ENCODE data around the gene ADPRH.
A peak's percentile ranks its signal among the peaks of the same experiment; 100 is the strongest.

Gene ADPRH

GRCh38 chr3:119626196-119626595, 46.9 kb downstream of the ADPRH start:
- Histone ChIP-seq H3K4me3 (ENCODE audit: low read length) (no peak overlapping the region), H3K9ac (ENCODE audit: low read length) (no peak overlapping the region), H3K36me3 (ENCODE audit: control insufficient read depth, insufficient read depth, low read length) (no peaks in the 10 kb centered on the region), H3K4me1 (ENCODE audit: control insufficient read depth, insufficient read depth, low read length) (peaks cover 7% of the 10 kb centered on the region), H3K27ac (ENCODE audit: low read depth, low read length) (no peak overlapping the region), H3K27me3 (ENCODE audit: control insufficient read depth, insufficient read depth, low read length) (no peaks in the 10 kb centered on the region)

GRCh38 chr3:119627461-119627860, 48.2 kb downstream of the ADPRH start:
- Histone ChIP-seq H3K4me3 (ENCODE audit: low read length) (no peak overlapping the region), H3K36me3 (ENCODE audit: control insufficient read depth, insufficient read depth, low read length) (no peaks in the 10 kb centered on the region), H3K27ac (ENCODE audit: low read depth, low read length) (no peak overlapping the region), H3K27me3 (ENCODE audit: control insufficient read depth, insufficient read depth, low read length) (no peaks in the 10 kb centered on the region), H3K4me1 (ENCODE audit: control insufficient read depth, insufficient read depth, low read length) (peaks cover 7% of the 10 kb centered on the region), H3K9ac (ENCODE audit: low read length) (no peak overlapping the region)

DNA sequence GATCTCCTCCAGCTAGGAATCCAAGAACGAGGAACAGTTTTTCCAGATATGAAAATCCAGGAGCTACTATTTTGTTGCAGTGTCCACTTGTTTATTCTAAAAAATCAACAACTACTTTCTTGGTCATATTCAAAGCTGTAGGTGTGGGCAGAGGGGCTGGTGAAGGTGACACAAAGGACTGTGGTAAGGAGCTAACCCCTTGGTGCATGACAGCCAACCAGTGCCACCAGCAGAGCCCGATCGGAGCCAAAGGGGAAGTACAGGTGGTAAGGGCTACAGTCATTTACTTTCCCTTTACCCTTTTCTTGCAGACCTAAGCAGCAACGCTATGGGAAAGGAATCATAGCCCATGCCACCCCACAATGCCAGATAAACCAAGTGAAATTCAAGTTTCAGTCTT, 49.1 kb downstream of the ADPRH start:
- H3K4me1 ChIP-seq (ENCODE audit: control insufficient read depth, insufficient read depth, low read length) = peaks cover 7% of the 10 kb centered on the region
- H3K36me3 ChIP-seq (ENCODE audit: control insufficient read depth, insufficient read depth, low read length) = no peaks in the 10 kb centered on the region
- H3K9ac ChIP-seq (ENCODE audit: low read length) = no peak overlapping the region
- H3K4me3 ChIP-seq (ENCODE audit: low read length) = no peak overlapping the region
- no peak overlapping the region for H3K27ac ChIP-seq (ENCODE audit: low read depth, low read length)
- no peaks in the 10 kb centered on the region for H3K27me3 ChIP-seq (ENCODE audit: control insufficient read depth, insufficient read depth, low read length)

- no peak overlapping the region for H3K27ac ChIP-seq (ENCODE audit: low read depth, low read length)
- H3K9ac ChIP-seq (ENCODE audit: low read length) = no peak overlapping the region
- no peak overlapping the region for H3K4me3 ChIP-seq (ENCODE audit: low read length)
- H3K36me3 ChIP-seq (ENCODE audit: control insufficient read depth, insufficient read depth, low read length) = no peaks in the 10 kb centered on the region
- no peaks in the 10 kb centered on the region for H3K27me3 ChIP-seq (ENCODE audit: control insufficient read depth, insufficient read depth, low read length)
- H3K4me1 ChIP-seq (ENCODE audit: control insufficient read depth, insufficient read depth, low read length) = peaks cover 7% of the 10 kb centered on the region
Observed at GRCh38 chr3:119628816-119629445, 49.6 kb downstream of the ADPRH start.

DNA sequence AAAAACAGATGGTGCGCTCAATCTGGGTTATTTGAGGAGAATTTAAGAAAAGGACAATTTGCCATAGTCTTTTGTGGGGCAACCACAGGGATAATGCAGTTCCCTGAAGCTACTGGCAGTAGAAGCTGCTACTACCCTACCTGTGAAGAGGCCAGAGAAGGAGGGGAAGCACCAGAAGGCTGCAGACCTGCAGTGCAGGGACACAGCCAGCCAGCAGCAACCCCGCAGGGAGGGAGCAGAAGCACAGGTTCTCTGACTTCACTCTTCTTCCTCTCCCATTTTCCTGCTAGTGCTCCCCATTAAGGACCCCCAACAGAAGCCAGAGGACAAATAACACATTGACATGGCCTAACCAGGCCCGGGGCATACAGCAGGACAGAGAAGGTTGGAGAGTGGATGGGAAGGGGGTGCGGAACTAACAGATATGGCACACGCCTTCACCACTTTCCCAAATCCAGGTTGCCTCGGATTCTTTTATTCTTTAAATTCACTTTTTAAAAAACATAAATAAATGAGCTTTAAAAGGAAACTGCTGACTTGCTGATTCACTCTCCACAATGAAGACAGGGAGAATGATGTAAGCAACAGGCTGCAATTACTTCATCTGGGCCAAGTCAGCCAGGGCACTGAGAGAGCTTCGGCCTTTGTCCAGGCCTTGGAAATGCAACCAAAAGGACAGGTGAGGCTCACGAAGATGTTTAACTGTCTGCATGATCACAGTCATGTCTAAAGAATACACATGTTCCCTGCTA, 51.0 kb downstream of the ADPRH start:
- H3K27ac ChIP-seq (ENCODE audit: low read depth, low read length) = peak overlapping the region; percentile 44
- H3K4me1 ChIP-seq (ENCODE audit: control insufficient read depth, insufficient read depth, low read length) = peaks cover 7% of the 10 kb centered on the region

DNA sequence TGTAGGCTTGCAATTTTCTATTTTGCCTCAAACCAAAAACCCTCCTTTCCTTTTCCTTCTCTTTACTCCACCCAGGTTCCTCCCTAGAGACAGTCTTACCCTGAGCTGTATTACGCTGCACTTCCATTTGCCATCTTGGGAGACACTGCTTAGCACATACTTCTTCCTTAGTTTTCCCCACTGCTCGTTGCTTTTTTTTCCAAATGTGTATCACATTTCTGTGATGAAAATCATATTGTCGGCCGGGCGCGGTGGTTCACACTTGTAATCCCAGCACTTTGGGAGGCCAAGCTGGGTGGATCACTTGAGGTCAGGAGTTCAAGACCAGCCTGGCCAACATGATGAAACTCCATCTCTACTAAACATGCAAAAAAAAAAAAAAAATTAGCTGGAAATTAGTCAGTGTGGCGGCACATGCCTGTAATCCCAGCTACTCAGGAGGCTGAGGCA, 51.6 kb downstream of the ADPRH start:
- Histone ChIP-seq H3K4me3 (ENCODE audit: low read length) (no peak overlapping the region), H3K27ac (ENCODE audit: low read depth, low read length) (peak overlapping the region; percentile 22), H3K27me3 (ENCODE audit: control insufficient read depth, insufficient read depth, low read length) (no peaks in the 10 kb centered on the region), H3K9ac (ENCODE audit: low read length) (no peak overlapping the region), H3K36me3 (ENCODE audit: control insufficient read depth, insufficient read depth, low read length) (no peaks in the 10 kb centered on the region), H3K4me1 (ENCODE audit: control insufficient read depth, insufficient read depth, low read length) (peaks cover 7% of the 10 kb centered on the region)

More for the DNA sequence above, 51.0 kb downstream of the ADPRH start:
- no peak overlapping the region for H3K4me3 ChIP-seq (ENCODE audit: low read length)
- no peaks in the 10 kb centered on the region for H3K36me3 ChIP-seq (ENCODE audit: control insufficient read depth, insufficient read depth, low read length)
- no peak overlapping the region for H3K9ac ChIP-seq (ENCODE audit: low read length)
- H3K27me3 ChIP-seq (ENCODE audit: control insufficient read depth, insufficient read depth, low read length) = no peaks in the 10 kb centered on the region

- no peak overlapping the region for H3K27ac ChIP-seq (ENCODE audit: low read depth, low read length)
Observed at GRCh38 chr3:119631516-119631915, 52.2 kb downstream of the ADPRH start.

GRCh38 chr3:119632216-119632615, 52.9 kb downstream of the ADPRH start:
- Histone ChIP-seq H3K9ac (ENCODE audit: low read length) (no peak overlapping the region), H3K36me3 (ENCODE audit: control insufficient read depth, insufficient read depth, low read length) (no peaks in the 10 kb centered on the region), H3K4me1 (ENCODE audit: control insufficient read depth, insufficient read depth, low read length) (peaks cover 7% of the 10 kb centered on the region), H3K27ac (ENCODE audit: low read depth, low read length) (no peak overlapping the region), H3K27me3 (ENCODE audit: control insufficient read depth, insufficient read depth, low read length) (no peaks in the 10 kb centered on the region), H3K4me3 (ENCODE audit: low read length) (no peak overlapping the region)

More at GRCh38 chr3:119631516-119631915, 52.2 kb downstream of the ADPRH start:
- Histone ChIP-seq H3K36me3 (ENCODE audit: control insufficient read depth, insufficient read depth, low read length) (no peaks in the 10 kb centered on the region), H3K4me3 (ENCODE audit: low read length) (no peak overlapping the region), H3K9ac (ENCODE audit: low read length) (no peak overlapping the region), H3K4me1 (ENCODE audit: control insufficient read depth, insufficient read depth, low read length) (peaks cover 7% of the 10 kb centered on the region), H3K27me3 (ENCODE audit: control insufficient read depth, insufficient read depth, low read length) (no peaks in the 10 kb centered on the region)

GRCh38 chr3:119632829-119633228, 53.5 kb downstream of the ADPRH start:
- Histone ChIP-seq H3K4me1 (ENCODE audit: control insufficient read depth, insufficient read depth, low read length) (peaks cover 7% of the 10 kb centered on the region), H3K27ac (ENCODE audit: low read depth, low read length) (no peak overlapping the region), H3K36me3 (ENCODE audit: control insufficient read depth, insufficient read depth, low read length) (no peaks in the 10 kb centered on the region), H3K27me3 (ENCODE audit: control insufficient read depth, insufficient read depth, low read length) (no peaks in the 10 kb centered on the region), H3K4me3 (ENCODE audit: low read length) (no peak overlapping the region), H3K9ac (ENCODE audit: low read length) (no peak overlapping the region)

- H3K4me1 ChIP-seq (ENCODE audit: control insufficient read depth, insufficient read depth, low read length) = peaks cover 1% of the 10 kb centered on the region
- no peak overlapping the region for H3K27ac ChIP-seq (ENCODE audit: low read depth, low read length)
Observed at GRCh38 chr3:119635719-119636118, 56.4 kb downstream of the ADPRH start.

DNA sequence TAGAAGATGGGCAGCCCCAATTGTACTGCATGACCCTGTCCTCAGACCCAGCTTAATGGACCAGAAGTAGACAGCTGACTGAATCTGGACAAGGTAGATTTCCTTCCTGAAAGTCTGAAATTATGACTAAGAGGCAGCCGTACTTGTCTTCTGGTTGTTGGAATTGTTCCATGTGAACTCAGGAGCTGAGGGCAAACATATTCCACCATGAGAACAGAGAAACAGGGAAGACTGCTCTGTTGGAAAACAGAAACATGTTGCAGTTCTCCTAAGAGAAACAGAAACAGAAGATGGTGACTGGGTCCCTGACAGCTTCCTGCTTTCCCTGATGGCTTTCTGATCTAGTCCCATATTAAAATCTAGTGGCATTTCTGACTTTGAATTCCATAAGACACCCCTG, 57.0 kb downstream of the ADPRH start:
- no peak overlapping the region for H3K27ac ChIP-seq (ENCODE audit: low read depth, low read length)
- H3K36me3 ChIP-seq (ENCODE audit: control insufficient read depth, insufficient read depth, low read length) = peaks cover under 1% of the 10 kb centered on the region
- H3K4me3 ChIP-seq (ENCODE audit: low read length) = no peak overlapping the region
- no peak overlapping the region for H3K9ac ChIP-seq (ENCODE audit: low read length)
- H3K4me1 ChIP-seq (ENCODE audit: control insufficient read depth, insufficient read depth, low read length) = no peaks in the 10 kb centered on the region
- H3K27me3 ChIP-seq (ENCODE audit: control insufficient read depth, insufficient read depth, low read length) = no peaks in the 10 kb centered on the region

More at GRCh38 chr3:119635719-119636118, 56.4 kb downstream of the ADPRH start:
- Histone ChIP-seq H3K27me3 (ENCODE audit: control insufficient read depth, insufficient read depth, low read length) (no peaks in the 10 kb centered on the region), H3K9ac (ENCODE audit: low read length) (no peak overlapping the region), H3K36me3 (ENCODE audit: control insufficient read depth, insufficient read depth, low read length) (no peaks in the 10 kb centered on the region), H3K4me3 (ENCODE audit: low read length) (no peak overlapping the region)

DNA sequence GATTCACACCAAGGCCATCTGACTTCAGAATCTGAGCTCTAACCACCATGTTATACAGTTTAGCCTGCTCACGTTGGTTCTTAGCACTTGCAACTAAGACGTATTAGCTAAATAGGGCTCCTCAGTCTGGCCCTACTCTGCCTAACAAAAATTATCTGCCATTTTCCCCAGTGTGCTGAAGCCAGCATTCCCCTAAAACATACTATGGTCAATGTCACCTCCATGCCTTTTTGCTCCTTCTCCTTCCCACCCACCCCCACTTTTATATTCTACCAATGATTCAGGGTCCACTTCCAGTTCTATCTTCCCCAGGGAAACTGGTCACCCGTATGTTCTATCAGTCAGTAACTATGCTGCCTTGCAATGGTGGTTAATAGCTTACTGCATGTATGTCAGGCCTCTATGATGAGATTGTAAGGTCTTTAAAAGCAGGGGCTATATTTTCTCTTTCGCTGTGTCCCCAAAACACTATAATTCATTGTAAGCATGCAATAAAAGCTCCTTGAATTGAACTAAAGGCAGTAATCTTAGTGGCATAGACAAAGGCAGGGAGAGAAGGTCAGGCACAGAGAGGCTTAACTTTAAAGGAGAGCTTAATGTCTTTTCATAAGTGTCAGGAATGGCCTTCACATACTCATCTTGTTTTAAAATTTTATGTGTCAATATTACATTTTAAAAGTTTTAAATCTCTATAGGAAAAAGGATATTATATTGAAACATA, 57.8 kb downstream of the ADPRH start:
- Histone ChIP-seq H3K36me3 (ENCODE audit: control insufficient read depth, insufficient read depth, low read length) (peaks cover 2% of the 10 kb centered on the region), H3K9ac (ENCODE audit: low read length) (no peak overlapping the region), H3K4me3 (ENCODE audit: low read length) (no peak overlapping the region), H3K4me1 (ENCODE audit: control insufficient read depth, insufficient read depth, low read length) (no peaks in the 10 kb centered on the region), H3K27ac (ENCODE audit: low read depth, low read length) (peak overlapping the region; percentile 68), H3K27me3 (ENCODE audit: control insufficient read depth, insufficient read depth, low read length) (no peaks in the 10 kb centered on the region)
